GM19328 (cell line): ENCODE results near the gene CAPZB.

Source experiments
- ATAC-seq: cut with Tn5 transposase; IDR thresholded peaks from one replicate; pipeline ENCODE4 v1.9.1; 2021; ENCODE audit warnings: mild to moderate bottlenecking, moderate library complexity; ENCODE audit not compliant: unreplicated experiment

Gene CAPZB

DNA sequence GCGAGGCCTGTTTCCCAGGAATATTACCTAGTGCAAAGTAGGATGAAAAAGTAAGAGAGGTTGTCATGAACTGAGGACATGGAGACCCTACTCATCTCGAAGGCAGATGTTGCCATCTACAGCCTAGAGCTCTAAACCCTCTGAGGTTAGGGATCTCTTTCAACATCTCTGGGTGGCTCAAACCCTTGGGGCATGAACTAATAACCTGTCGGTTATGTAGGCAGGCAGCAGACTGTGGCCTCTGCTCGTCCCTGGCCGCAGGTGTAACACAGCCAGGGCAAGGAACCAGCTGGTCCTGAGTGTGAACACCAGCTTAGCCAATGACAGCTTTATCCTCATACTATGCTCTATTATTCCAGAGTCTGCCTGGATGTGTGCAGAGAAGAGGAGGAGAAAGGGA, 13.2 kb downstream of the CAPZB start:
- no peak for ATAC-seq

DNA sequence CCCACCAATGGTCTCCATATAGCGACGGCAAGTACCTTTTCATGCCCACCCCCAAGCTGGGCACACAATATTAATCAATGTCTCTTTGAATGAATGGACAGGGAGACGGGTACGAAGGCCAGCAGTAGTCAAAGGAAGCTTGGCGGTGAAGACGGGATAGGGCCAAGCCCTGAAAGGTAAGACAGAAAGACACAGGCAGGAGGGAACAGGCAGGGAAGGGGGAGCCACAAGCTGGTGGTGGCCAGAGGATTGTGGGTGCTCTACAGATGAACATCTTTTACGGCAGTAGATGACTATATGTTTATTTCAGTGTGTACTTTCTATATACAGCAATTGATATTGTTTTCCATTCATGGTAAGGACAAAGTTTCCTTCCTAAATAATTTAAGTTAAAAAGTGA, 16.3 kb downstream of the CAPZB start:
- no peak for ATAC-seq

DNA sequence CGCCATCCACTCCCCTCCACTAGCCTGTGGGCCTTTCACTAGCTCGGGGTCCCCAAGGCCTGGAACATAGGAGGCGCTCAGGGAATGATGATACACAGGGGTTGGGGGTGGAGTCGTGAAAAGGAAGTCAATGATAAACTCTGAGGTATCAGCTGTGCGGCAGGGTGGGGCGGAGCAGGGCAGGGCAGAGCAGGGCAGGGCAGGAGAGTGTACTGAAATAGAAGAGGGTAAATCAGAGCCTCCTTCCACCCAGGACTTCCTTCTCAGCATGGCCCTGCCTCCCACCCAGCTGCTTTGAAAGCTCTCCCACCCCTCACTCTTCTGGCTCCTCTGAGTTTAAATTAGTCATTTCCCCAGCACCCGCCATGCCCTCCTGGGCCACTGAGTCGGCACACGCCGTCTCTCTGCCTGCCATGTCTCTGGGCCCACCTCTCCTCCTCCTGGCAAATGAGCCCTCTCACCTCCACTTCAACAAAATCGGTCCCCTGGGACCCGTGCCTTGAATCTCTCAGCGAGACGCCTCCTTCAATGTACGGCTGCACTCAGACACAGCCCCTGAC, 16.9 kb downstream of the CAPZB start:
- no peak for ATAC-seq

DNA sequence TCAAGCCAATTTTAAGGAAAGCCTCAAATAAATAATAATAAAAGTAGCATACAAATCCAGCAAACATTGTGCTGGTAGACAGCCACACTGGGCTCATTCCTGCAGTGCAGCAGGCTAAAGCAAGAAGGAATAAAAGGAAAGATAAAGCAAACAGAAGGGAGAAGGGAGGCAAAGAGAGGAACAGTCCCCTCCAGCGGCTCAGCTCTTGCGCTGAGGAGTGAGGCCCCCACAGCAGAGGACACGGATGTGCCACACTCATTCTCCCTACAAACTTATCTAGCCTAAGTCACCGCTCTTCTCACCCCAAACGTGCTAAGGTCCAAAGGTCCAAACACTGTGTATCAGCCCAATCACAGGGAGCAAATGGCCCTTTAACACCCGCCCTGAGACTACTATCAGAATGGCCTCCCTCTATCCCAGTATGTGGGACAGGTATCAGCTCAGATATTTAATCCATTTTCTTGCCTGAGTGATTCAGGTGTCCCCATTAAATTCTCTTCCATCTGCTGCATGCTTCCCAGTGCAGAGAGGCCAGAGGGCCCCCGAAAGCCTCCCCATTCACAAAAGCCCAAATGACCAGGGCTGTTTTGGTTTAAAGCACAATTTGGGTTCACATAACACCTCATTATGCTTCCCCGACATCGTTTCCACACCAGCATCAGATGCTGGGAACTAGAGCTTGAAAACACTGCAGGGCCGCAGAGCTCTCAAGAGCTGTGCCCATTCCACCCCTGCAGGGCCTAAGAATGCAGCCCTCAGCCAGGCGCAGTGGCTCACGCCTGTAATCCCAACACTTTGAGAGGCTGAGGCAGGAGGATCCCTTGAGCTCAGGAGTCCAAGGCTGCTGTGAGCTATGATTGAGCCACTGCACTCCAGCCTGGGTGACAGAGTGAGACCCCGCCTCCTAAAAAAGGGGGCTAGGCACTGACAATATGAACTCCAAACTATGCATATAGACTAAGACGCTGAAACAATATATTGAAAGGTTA, 17.8 kb downstream of the CAPZB start:
- no peak for ATAC-seq

DNA sequence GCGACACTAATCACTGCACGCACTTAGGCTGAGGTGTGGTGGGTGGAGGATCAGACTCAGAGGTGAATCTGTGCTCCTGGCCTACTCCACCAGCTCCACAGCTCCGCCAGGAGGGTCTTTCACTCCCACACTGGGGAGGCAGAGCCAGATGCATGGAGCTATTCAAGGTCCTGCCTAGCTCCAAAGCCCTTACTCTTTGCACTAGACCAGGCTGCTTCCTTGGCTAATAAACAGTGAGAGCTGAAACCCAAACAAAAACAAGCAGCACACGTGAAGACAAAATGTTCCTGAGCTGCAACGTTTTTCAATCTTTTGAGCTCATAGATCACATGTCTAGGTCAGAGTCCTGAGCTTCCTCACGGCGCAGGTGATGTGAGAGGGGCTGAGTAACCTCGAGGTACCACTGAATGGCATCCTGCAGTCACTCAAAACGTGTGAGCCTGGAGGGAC, 19.2 kb downstream of the CAPZB start:
- ATAC-seq = no peak

DNA sequence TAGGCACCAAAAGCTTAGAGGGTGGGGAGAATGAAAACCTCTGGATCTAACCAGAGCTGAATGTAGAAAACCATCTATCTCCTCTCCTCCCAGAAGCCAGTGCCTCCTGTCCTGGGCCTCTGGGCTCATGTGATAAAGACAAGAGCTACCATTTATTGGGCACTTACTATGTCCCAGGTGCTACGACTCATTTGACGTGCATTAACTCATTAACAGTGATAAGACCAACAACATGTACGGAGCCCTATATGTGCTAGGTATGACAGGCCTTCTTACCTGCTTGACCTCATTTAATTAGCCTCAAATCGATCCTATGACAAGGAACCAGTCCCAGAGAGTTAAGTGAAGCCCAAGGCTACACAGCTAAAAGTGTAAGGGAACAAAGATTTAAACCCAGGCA, 19.7 kb downstream of the CAPZB start:
- ATAC-seq = no peak

DNA sequence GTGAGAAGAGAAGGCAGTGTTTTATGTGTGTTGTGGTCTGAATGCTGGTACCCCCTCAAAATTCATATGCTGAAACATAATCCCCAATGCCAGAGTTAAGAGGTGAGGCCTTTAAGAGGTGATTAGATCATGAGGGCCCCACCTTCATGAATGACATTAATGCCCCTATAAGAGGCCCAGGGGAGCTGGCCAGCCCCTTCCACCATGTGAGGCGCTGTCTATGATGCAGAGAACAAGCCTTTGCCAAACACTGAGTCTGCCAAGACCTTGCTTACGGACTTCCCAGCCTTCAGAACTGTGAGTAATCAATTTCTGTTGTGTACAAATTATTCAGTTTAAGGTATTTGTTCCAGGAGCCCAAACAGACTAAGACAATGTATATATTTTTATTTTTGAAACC, 20.2 kb downstream of the CAPZB start:
- ATAC-seq = no peak

DNA sequence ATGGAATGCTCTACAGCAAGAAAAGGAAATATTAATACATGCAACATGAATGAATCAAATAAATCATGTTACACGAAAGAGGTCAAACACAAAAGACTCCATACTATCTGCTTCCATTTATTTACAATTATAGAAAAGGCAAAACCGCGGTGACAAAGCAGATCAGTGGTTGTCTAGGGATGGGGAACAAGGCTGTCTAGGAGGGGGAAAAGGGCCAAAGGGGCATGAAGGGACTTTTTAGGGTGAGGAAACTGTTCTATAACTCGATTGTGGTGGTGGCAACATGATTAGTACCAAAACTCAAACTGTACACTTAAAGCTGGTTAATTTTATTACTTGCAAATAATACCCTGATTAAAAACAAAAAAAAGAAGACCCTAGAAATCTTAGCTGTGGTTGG, 20.6 kb downstream of the CAPZB start:
- ATAC-seq = no peak

DNA sequence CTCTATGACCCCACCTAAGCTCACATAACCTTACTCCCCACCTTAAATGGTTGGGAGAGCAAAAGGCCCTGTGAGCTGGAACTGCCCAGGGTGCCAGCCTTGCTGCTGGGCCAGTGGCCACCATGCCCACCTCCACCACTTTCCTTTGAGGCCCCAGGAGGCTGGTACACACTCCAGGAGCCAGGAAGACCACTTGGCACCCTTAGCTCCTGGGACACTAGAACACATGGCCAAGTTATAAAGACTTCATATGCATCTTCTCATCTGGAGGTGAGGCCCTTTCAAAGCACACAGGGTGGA, 21.9 kb downstream of the CAPZB start:
- no peak for ATAC-seq

DNA sequence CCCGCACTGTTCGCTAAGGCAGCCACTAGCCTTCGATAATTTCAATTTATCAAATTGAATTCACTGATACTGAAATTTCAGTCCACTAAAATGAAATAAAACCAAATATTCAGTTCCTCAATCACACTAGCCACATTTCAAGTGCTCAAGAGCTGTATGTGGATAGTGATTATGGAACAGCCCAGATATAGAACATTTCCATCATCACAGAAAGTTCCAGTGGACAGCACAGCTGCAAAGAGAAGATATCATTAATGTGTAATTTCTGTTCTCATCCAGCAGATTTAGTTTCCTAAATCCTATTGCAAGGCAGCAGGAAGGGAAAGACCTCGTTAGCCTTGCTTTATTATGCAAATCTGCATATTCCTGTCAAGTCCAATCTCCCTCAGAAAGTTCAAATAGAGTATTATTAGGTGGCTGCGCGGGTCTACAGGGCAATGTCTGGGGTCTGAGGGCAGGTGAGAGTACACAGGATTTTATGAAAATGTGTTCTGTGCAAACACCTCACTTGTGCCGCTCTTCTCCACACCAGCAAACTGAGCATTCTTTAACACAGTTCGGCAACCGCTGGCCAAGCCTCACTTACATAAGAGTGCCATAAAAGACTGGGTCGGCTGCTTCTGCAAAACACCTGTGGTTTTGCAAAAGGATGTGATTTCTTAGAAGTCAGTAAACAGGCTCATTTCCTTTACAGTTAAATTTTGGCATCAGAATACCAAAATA, 22.4 kb downstream of the CAPZB start:
- ATAC-seq = no peak

DNA sequence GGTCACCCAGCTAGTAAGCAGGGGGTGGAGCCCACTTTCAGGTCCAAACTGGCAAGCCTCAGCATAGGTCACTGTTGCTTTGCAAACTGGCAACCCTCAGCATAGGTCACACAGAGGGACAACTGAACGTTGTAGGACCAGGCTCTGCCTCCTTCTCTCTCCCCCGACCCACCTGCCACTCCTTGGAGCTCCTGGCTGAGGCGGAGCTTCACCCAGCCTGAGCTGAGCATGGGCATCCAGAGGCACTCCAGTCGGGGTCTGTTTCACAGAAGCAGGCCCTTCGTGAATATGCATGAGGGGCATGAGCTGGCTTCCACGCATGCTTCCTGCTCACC, 24.2 kb downstream of the CAPZB start:
- no peak for ATAC-seq

DNA sequence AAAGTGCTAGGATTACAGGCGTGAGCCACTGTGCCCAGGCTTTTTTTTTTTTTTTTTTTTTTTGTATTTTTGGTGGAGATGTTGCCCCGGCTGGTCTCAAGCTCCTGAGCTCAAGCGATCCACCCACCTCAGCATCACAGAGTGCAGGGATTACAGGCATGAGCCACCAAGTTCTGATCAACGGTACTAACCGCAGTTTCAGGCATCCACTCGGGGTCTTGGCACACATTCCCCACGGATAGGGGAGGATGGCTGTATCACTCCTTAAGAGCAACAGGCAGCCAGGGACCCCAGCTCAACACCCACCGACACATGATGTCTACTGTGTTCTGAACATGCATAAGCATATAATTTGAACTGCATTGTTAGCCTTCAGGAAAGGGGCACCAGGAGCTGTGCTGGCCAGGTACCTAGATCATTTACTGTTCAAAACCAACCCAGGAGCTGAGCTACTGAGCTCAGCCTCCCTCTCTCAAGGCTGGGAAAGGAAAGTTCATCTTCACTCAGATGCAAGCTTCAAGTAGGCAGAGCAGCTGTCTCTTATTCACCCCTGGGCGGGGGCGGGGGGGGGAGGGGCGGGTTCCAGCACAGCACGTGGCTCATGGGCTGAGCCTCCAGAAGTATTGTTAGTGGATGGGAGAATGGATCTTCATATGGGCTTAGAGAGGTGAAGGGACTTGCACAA, 24.7 kb downstream of the CAPZB start:
- ATAC-seq = no peak

DNA sequence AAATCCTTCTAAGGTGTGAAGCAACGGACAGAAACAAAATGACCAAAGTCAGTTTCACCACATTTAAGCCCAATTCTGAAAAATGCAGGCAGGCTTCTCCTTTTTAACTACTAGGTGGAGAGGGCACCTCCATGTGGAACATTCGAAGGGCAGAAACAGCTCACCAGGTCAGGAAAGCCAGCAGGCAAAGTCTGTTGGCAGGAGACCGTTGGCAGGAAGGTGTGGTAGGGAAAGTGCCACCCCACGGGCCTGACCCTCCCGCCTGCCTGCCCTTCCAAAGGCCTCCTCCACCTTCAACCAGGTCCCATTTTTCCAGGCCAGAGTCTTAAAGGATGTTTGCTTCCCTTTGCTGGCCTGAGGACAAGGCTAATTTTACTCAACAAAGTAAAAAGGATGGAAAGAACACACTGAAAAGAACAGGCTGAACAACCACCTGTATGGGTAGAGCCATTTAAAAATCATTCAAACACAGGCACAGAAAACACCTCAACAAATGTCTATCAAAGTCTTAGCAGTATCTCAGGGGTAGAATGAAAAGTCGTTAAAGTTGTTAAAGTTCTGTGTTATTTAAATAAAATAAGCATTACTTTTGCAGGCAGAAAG, 26.4 kb downstream of the CAPZB start:
- no peak for ATAC-seq

DNA sequence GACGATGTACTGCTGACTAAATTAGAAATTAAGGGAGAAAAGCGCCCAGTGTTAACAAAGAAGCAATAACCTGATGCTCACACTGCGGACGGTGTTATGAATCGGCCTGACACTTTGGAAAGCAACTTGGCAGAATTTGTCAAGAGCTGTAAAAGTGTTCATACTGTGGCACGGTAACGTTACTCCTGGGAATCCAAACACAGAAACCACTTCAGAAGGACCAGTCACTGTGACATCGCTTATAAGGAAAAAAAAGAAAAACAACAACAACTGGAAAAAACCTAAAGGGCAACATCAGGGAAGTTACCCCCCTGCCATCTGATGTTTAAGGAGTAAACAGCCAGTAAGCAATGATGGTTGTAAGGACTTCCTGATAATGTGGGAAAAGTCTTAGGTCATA, 27.7 kb downstream of the CAPZB start:
- ATAC-seq = no peak

DNA sequence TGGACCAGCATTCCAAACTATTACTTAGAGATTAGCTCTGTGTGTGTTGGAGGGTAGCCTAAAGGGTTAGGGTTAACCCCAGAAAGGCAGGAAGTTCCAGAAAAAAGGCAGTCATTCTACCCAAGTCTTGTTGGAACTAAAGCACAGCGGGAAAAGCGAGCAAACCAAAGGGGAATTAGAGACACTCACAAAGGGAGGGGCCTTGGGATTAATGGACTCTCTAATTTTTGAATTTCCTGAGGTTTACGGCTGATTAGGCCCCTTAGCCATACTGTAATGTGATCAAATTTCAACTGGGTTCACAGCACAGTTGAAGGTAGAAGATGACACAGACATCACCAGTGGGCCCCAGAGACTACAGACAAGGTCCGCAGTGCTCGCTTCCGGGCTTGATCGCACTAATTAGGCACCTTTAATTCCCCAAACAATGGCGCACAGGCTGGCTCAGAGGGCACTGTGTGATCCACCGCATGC, 28.3 kb downstream of the CAPZB start:
- ATAC-seq = no peak

DNA sequence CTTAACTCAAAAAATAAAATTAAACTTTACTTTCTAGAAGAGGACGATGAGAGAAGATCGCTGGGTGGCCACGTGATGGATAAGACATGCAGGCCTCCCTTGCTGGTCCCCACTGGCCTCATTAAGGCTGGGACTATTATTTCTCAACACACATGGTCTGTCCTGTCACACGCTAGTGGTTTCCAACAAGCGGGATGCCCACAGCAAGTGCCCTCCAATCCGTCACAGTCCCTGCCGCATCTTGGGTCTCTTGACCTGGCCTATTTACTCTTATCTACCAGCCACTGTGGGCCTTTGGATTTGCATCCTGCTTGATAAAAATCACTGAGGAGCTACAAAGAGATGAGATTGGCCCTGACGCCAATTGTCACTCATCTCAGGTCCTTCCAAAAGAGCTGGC, 30.0 kb downstream of the CAPZB start:
- ATAC-seq = no peak

DNA sequence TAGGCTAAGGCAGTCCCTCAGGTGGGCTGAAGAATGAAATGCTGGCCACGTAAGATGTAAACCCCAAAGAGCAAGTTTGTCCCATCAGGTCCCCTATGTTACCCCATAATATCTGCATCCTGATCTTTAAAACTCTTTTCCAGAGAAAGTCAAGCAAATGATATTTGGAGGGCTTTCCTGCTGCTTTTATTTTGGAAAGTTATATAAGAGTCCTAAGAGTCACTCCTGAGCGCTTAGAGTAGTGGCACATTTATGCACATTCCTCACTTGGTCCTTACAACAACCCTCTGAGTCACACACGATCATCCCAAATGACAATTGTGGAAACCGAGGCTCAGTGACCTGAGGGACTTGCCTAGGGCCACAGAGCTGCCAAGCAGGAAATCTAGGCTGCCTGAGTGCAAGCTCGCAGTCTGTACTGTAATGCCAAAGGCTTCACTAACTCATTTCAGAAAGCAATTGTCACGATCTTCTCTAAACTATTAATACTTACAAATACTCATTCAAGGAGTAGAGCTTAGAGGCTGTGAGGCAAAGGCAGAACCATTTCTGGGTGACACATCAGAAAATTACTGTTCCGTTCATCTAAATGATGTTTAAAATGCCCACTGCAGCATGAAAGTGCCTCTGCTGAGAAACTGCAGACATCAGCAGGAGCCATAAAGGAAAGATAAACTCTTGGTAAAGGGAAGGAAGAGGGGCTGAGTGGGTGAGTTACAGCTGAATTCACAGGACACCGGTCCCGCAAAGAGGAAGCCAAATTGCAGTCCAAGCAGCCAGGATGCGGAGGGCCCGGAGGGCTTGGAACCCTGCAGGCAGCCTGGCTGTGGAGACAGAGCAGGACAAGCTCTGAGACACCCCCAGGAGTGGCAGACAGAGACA, 30.8 kb downstream of the CAPZB start:
- no peak for ATAC-seq

DNA sequence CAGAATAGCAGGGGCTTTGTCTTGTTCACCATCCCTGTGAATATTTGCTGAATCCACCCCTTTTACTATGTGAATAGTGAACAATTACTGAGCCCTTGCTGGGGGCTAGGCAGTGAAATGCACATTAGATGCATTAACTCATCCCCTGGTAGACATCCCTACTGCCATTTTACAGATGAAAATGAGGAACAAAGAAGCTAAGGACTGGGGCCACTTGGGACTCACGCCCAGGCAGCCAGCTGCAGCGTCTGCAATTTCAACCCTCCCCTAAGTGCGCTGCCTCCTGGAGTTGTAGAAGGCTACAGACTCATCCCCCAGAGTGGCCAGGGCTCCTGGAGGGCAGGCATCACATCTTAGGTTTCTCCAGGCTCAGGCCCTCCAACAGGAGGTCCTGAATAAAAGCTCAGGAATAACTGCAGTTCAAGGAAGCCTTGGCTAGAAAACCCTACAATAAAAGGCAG, 31.6 kb downstream of the CAPZB start:
- no peak for ATAC-seq

DNA sequence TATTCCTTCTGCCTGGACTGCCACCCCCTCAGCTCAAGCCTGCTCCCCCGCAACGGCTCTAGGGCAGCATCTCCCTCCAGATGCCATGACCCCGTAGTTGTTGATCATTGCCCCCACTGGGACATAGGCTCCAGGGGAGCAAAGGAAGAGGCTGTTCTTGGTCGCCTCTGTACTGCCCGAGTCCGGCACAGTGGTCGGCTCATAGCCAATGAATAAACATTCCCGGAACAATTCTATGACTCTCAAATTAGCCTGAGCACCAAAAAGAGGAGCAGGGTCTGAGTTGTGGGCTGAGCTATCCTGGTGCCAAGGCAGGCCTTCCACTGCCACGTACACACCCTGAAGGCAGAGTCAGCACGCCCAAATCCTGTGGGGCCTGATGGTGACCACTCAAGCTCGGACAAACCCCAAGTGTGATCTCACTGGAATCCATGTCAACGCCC, 33.1 kb downstream of the CAPZB start:
- ATAC-seq = no peak
